Effector memory CD8-positive, alpha-beta T cell (primary cell): ENCODE measurements around the gene AFAP1.

ENCODE experiments used
- ATAC-seq: fragments of 150-1000 bp; cut with Tn5 transposase; replicated peaks from 2 replicates; pipeline ENCODE4 v1.10.0; 2021; ENCODE audit warnings: mild to moderate bottlenecking, moderate library complexity
- DNase-seq, 3 experiments: peaks; one replicate each; pipeline ENCODE4 v3.0.0; 2021
- H3K27ac Mint-ChIP-seq, 2 donors: one replicate each; pipeline ENCODE4 v1.8.0; 2022; ENCODE audit warnings: mild to moderate bottlenecking in 2 of 2, mixed read lengths in 2 of 2, moderate library complexity in 2 of 2
- H3K27me3 Mint-ChIP-seq, 2 donors: one replicate each; pipeline ENCODE4 v1.8.0; 2022; ENCODE audit warnings: mixed read lengths in 2 of 2
- H3K36me3 Mint-ChIP-seq: one replicate; pipeline ENCODE4 v1.8.0; 2022; ENCODE audit warnings: mild to moderate bottlenecking, moderate library complexity, mixed read lengths; ENCODE audit not compliant: insufficient read depth
- H3K4me1 Mint-ChIP-seq, 2 donors: one replicate each; pipeline ENCODE4 v1.8.0; 2022; ENCODE audit warnings: low read depth in 2 of 2, mixed read lengths in 2 of 2
- H3K4me3 Mint-ChIP-seq, 2 donors: one replicate each; pipeline ENCODE4 v1.8.0; 2022; ENCODE audit warnings: mild to moderate bottlenecking in 2 of 2, mixed read lengths in 2 of 2, moderate library complexity in 2 of 2
- H3K9me3 Mint-ChIP-seq, 2 donors: one replicate each; pipeline ENCODE4 v1.8.0; 2022; ENCODE audit warnings: mixed read lengths in 2 of 2

AFAP1 gene

DNA sequence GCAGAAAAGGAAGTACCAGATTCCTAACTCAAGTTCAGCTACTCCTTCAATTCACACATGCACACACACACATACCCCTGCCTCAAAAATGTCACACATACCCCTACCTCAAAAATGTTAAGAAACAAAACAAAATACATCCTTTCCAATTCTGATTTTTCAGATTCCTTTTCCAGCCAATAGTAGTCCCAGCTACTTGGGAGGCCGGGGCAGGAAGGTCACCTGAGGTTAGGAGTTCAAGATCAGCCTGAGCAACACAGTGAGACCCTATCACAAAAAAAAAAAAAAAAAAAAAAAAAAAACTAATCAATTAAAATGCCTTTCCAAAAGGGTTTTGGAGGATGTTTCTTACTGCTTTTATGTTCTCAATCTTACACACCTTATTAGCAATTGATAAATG lies 138.0 kb downstream of the AFAP1 start:
- no peak for DNase-seq
- Mint-ChIP-seq H3K27ac (no peak overlapping the region), H3K27me3 (no peaks in the 10 kb centered on the region), H3K9me3 (no peaks in the 10 kb centered on the region), H3K36me3 (peaks cover 14% of the 10 kb centered on the region), H3K4me1 (peaks cover 5 to 8% of the 10 kb centered on the region in 2 donors), H3K4me3 (no peak overlapping the region)
- ATAC-seq, result no peak

- Mint-ChIP-seq H3K36me3 (peaks cover 14% of the 10 kb centered on the region), H3K9me3 (no peaks in the 10 kb centered on the region), H3K4me3 (no peak overlapping the region), H3K27ac (no peak overlapping the region), H3K27me3 (no peaks in the 10 kb centered on the region), H3K4me1 (peaks cover 5 to 8% of the 10 kb centered on the region in 2 donors)
- no peak for DNase-seq
- ATAC-seq, result no peak
Observed at GRCh38 chr4:7801001-7801400, 138.7 kb downstream of the AFAP1 start.

DNA sequence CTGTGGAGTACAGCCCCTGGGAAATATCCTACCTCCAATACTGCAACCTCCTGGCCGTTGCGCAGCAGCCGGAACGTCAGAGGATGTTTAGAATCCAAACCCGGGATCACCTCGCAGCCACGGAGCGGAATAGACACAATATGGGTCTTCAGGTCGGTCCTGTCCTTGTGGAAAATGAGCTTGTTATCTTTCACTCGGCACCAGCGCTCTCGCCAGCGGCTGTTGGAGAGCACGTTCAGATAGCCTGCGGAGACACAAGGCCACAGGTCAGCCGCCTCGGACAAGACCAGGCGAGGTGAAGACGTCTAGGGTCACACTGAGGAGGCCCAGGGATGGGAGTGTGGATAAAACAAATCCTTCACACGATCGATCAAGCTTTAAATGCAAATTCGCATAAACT lies 139.3 kb downstream of the AFAP1 start:
- peaks cover 16% of the 10 kb centered on the region for H3K36me3 Mint-ChIP-seq
- peaks cover 5 to 8% of the 10 kb centered on the region in 2 donors for H3K4me1 Mint-ChIP-seq
- no peaks in the 10 kb centered on the region for H3K9me3 Mint-ChIP-seq
- no peak overlapping the region for H3K4me3 Mint-ChIP-seq
- ATAC-seq, result no peak
- no peak overlapping the region for H3K27ac Mint-ChIP-seq
- DNase-seq, result no peak
- H3K27me3 Mint-ChIP-seq, result no peaks in the 10 kb centered on the region

GRCh38 chr4:7799736-7800135 lies 139.9 kb downstream of the AFAP1 start:
- H3K27me3 Mint-ChIP-seq, result no peaks in the 10 kb centered on the region
- no peak for ATAC-seq
- H3K4me1 Mint-ChIP-seq, result peaks cover 5 to 8% of the 10 kb centered on the region in 2 donors
- H3K27ac Mint-ChIP-seq, result peak overlapping the region in 1 of 2 donors; percentile 23
- H3K9me3 Mint-ChIP-seq, result no peaks in the 10 kb centered on the region
- DNase-seq, result no peak
- no peak overlapping the region for H3K4me3 Mint-ChIP-seq
- peaks cover 18% of the 10 kb centered on the region for H3K36me3 Mint-ChIP-seq

DNA sequence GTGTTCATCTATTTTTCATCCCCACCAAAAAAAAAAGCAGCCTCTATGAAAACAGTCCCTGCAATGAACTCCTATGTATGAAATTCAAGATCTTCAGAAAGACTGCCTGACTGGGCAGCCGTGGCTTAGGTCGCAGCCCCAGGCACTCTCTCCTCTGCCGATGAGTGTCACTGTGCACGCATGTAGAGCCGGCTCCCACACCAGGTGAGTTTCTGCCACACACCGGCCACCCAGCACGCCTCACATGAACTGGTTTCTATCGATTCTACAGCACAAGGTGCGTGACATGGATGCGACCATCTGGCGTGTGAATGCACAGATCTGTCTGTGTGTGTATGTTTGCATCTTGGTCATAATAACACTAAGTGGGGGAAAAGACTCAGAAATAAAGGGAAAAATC lies 140.4 kb downstream of the AFAP1 start:
- no peak for ATAC-seq
- no peak overlapping the region for H3K27ac Mint-ChIP-seq
- DNase-seq, result no peak
- H3K27me3 Mint-ChIP-seq, result no peaks in the 10 kb centered on the region
- no peak overlapping the region for H3K4me3 Mint-ChIP-seq
- peaks cover 5 to 8% of the 10 kb centered on the region in 2 donors for H3K4me1 Mint-ChIP-seq
- H3K36me3 Mint-ChIP-seq, result peaks cover 18% of the 10 kb centered on the region
- H3K9me3 Mint-ChIP-seq, result no peaks in the 10 kb centered on the region

DNA sequence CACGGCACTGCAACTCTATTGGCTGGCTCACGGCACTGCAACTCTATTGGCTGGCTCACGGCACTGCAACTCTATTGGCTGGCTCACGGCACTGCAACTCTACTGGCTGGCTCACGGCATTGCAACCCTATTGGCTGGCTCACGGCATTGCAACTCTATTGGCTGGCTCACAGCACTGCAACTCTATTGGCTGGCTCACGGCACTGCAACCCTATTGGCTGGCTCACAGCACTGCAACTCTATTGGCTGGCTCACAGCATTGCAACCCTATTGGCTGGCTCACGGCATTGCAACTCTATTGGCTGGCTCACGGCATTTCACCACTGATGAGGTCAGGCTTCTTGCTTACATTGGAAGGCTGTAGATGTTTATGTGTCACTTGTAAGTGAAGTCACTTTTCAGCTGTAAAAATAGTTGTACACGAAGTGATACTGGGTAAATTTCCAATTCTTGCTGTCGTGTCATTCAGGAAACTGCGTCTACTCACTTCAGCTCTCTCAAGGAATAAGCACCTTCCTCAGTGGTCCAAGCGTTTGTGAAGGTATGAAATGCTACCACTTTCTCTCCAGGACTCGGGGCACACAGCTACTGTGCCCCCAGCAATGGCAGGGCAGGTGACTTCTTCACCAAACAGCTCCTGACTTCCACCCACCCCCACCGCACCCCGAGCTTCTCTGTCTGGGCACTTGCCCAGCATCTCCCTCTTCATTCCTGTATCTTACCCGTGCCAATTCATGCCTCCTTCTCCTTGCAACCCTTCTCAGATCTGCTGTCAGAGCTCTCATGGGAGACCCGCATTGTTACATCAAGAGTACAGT lies 141.3 kb downstream of the AFAP1 start:
- no peaks in the 10 kb centered on the region for H3K27me3 Mint-ChIP-seq
- H3K4me1 Mint-ChIP-seq, result peaks cover 3 to 5% of the 10 kb centered on the region in 2 donors
- H3K4me3 Mint-ChIP-seq, result no peak overlapping the region
- peaks cover 18% of the 10 kb centered on the region for H3K36me3 Mint-ChIP-seq
- H3K9me3 Mint-ChIP-seq, result no peaks in the 10 kb centered on the region
- DNase-seq (no peak), ATAC-seq (no peak)
- H3K27ac Mint-ChIP-seq, result no peak overlapping the region

DNA sequence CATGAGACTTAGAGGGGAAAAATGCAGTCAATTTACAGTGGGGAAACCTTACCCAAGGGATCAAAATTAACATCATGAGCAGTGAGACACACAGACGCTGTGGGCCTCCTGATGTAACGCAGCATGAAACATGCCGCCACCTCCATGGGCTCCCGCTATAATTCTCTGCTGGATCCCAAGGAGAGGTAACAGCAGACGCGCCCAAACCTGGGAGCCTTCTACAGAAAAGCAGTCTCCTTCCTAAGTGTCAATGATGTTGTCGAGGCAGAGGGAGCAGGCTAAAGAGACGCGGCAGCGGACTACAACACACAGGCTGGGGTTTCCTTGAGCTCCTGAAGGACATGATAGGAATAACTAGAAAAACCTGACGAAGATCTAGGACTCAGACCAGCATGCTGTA lies 142.3 kb downstream of the AFAP1 start:
- no peaks in the 10 kb centered on the region for H3K9me3 Mint-ChIP-seq
- no peak overlapping the region for H3K27ac Mint-ChIP-seq
- no peak overlapping the region for H3K4me3 Mint-ChIP-seq
- peaks cover 18% of the 10 kb centered on the region for H3K36me3 Mint-ChIP-seq
- peaks cover 3 to 5% of the 10 kb centered on the region in 2 donors for H3K4me1 Mint-ChIP-seq
- no peak for DNase-seq
- ATAC-seq, result no peak
- H3K27me3 Mint-ChIP-seq, result no peaks in the 10 kb centered on the region

- no peak for ATAC-seq
- no peak overlapping the region for H3K4me3 Mint-ChIP-seq
- H3K4me1 Mint-ChIP-seq, result no peaks in the 10 kb centered on the region
- H3K36me3 Mint-ChIP-seq, result peaks cover 15% of the 10 kb centered on the region
- H3K9me3 Mint-ChIP-seq, result no peaks in the 10 kb centered on the region
- no peaks in the 10 kb centered on the region for H3K27me3 Mint-ChIP-seq
- DNase-seq, result no peak
- H3K27ac Mint-ChIP-seq, result no peak overlapping the region
Observed at GRCh38 chr4:7795983-7796382, 143.7 kb downstream of the AFAP1 start.

DNA sequence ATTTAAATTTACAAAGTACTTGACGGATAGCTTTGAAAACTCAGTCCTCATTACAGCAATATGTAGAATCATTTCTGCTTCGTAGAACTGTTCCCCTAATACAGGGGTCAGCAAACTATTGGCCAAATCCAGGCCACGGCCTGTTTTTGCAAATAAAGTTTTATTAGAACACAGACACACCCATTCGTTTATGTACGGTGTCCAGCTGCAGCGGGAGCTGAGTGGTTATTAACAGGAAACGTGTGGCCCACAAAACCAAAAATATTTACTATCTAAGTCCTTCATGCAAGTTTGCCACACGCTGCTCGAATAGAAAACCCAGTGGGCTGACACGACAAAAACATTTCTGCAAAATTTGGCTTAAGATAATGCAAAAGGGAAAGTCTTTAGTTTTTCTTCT lies 146.5 kb downstream of the AFAP1 start:
- H3K4me3 Mint-ChIP-seq, result no peak overlapping the region
- no peaks in the 10 kb centered on the region for H3K4me1 Mint-ChIP-seq
- no peaks in the 10 kb centered on the region for H3K9me3 Mint-ChIP-seq
- no peak for DNase-seq
- no peak for ATAC-seq
- H3K36me3 Mint-ChIP-seq, result peaks cover 12% of the 10 kb centered on the region
- no peak overlapping the region for H3K27ac Mint-ChIP-seq
- no peaks in the 10 kb centered on the region for H3K27me3 Mint-ChIP-seq

GRCh38 chr4:7792616-7793015 lies 147.0 kb downstream of the AFAP1 start:
- no peak for DNase-seq
- H3K4me1 Mint-ChIP-seq, result no peaks in the 10 kb centered on the region
- peaks cover 11% of the 10 kb centered on the region for H3K36me3 Mint-ChIP-seq
- no peak overlapping the region for H3K4me3 Mint-ChIP-seq
- no peak overlapping the region for H3K27ac Mint-ChIP-seq
- no peaks in the 10 kb centered on the region for H3K9me3 Mint-ChIP-seq
- no peak for ATAC-seq
- no peaks in the 10 kb centered on the region for H3K27me3 Mint-ChIP-seq

DNA sequence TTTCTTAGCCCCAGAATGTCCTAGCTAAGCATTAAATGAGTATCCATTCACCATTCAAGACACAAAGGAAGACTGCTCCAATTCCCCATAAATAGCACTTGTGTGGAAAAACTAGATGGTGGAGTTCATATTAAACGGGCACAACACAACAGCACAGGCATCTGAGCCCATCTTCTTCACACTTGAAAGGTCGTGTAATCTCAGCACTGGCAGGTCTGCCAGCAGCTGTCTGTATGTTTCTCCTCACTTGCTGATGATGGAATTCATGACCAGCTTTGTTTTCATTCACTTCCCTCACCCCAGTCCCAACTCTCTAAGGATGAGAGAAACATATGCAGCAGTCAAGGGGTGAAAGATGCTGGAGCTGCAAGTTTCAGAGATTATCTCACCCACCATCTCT lies 148.7 kb downstream of the AFAP1 start:
- DNase-seq (no peak), ATAC-seq (no peak)
- Mint-ChIP-seq H3K27ac (no peak overlapping the region), H3K27me3 (no peaks in the 10 kb centered on the region), H3K9me3 (no peaks in the 10 kb centered on the region), H3K4me3 (no peak overlapping the region), H3K4me1 (no peaks in the 10 kb centered on the region), H3K36me3 (peaks cover 7% of the 10 kb centered on the region)

DNA sequence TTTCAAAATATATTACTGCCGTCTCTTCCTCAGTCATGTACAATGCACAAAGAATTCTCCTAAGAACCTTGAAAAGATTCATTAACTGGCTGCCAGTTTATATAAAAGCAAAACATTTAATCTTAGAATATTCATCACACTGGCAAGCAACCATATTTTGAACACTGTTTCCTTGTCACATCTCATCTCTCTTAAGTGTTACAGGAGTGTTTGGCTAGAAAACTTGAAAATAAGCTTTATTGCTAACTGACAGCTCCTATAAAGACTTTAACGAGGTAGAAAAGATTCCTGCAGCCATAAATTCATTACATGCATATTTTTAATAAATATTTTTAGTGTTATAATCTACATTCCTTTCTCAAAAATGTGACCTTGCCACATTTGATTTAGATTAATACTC lies 149.6 kb downstream of the AFAP1 start:
- H3K4me3 Mint-ChIP-seq, result no peak overlapping the region
- no peaks in the 10 kb centered on the region for H3K9me3 Mint-ChIP-seq
- ATAC-seq, result no peak
- H3K4me1 Mint-ChIP-seq, result peaks cover 0 to 2% of the 10 kb centered on the region in 2 donors
- no peak overlapping the region for H3K27ac Mint-ChIP-seq
- no peak for DNase-seq
- no peaks in the 10 kb centered on the region for H3K27me3 Mint-ChIP-seq
- H3K36me3 Mint-ChIP-seq, result peaks cover 3% of the 10 kb centered on the region

GRCh38 chr4:7788694-7789425 lies 150.8 kb downstream of the AFAP1 start:
- no peaks in the 10 kb centered on the region for H3K27me3 Mint-ChIP-seq
- H3K4me3 Mint-ChIP-seq, result no peak overlapping the region
- H3K4me1 Mint-ChIP-seq, result peaks cover under 1 to 2% of the 10 kb centered on the region in 2 donors
- H3K36me3 Mint-ChIP-seq, result peaks cover 3% of the 10 kb centered on the region
- no peak for DNase-seq
- ATAC-seq, result no peak
- no peak overlapping the region for H3K27ac Mint-ChIP-seq
- no peaks in the 10 kb centered on the region for H3K9me3 Mint-ChIP-seq

- Mint-ChIP-seq H3K4me1 (peaks cover 6 to 7% of the 10 kb centered on the region in 2 donors), H3K36me3 (peaks cover 4% of the 10 kb centered on the region), H3K27ac (no peak overlapping the region), H3K27me3 (no peaks in the 10 kb centered on the region), H3K9me3 (no peaks in the 10 kb centered on the region), H3K4me3 (no peak overlapping the region)
- no peak for ATAC-seq
- no peak for DNase-seq
Observed at GRCh38 chr4:7788193-7788592, 151.5 kb downstream of the AFAP1 start.
